Spleen (tissue), 11 donors: ENCODE measurements around the gene IL21R. TPM values are rescaled to one million over a fixed set of nuclear protein-coding genes. Genes with fewer than 3 reads are reported as not detected.

ENCODE experiments used
- DNase-seq: peaks from one replicate; pipeline ENCODE4 v3.0.0-alpha.2; 2020
- H3K27ac ChIP-seq, 8 donors: fragments of 200-600 bp; sonication (generic) in 7 of 8; 1 replicate in 4 of 8; 2 replicates in 4 of 8; pipeline versions ENCODE4 v1.5.0 to v1.8.0; 2016 to 2021; ENCODE audit warnings: inconsistent platforms in 4 of 8, mild to moderate bottlenecking in 4 of 8, moderate library complexity in 1 of 8
- H3K27me3 ChIP-seq, 7 donors: fragments of 200-600 bp; sonication (generic) in 6 of 7; replicated peaks in 1 of 7; 1 replicate in 4 of 7; 2 replicates in 3 of 7; pipeline versions ENCODE4 v1.5.0 to v1.8.0; 2016 to 2021; ENCODE audit warnings: inconsistent platforms in 3 of 7, mild to moderate bottlenecking in 1 of 7
- H3K36me3 ChIP-seq, 6 donors: fragments of 200-600 bp; sonication (generic) in 5 of 6; 1 replicate in 4 of 6; 2 replicates in 2 of 6; pipeline versions ENCODE4 v1.5.0 to v1.8.0; 2016 to 2021; ENCODE audit warnings: inconsistent platforms in 2 of 6
- H3K4me1 ChIP-seq, 6 donors: fragments of 200-600 bp; sonication (generic) in 5 of 6; 1 replicate in 3 of 6; 2 replicates in 3 of 6; pipeline versions ENCODE4 v1.5.0 to v1.8.0; 2016 to 2021; ENCODE audit warnings: inconsistent platforms in 3 of 6
- H3K4me3 ChIP-seq, 8 donors: fragments of 200-600 bp; sonication (generic) in 7 of 8; 1 replicate in 4 of 8; 2 replicates in 4 of 8; pipeline versions ENCODE4 v1.5.0 to v1.8.0; 2016 to 2021; ENCODE audit warnings: inconsistent platforms in 4 of 8, mild to moderate bottlenecking in 4 of 8, moderate library complexity in 2 of 8
- H3K9me3 ChIP-seq, 8 donors: fragments of 200-600 bp; sonication (generic) in 7 of 8; 1 replicate in 4 of 8; 2 replicates in 4 of 8; pipeline versions ENCODE4 v1.5.0 to v1.8.0; 2016 to 2021; ENCODE audit warnings: inconsistent platforms in 4 of 8
- CTCF ChIP-seq, 11 experiments: fragments of 200-600 bp in 7 of 11; fragments of 450-650 bp in 4 of 11; sonication (generic) in 4 of 11; IDR thresholded peaks in 8 of 11; conservative IDR thresholded peaks in 3 of 11; 1 replicate in 7 of 11; 2 replicates in 4 of 11; pipeline versions ENCODE4 v1.4.0 to v1.8.0; 2016 to 2021; ENCODE audit warnings: antibody characterized with exemption in 11 of 11, inconsistent platforms in 4 of 11, mild to moderate bottlenecking in 1 of 11
- POLR2A ChIP-seq, 3 donors: fragments of 450-650 bp; IDR thresholded peaks; one replicate each; pipeline ENCODE4 v1.5.1; 2017; ENCODE audit warnings: antibody characterized with exemption in 3 of 3, mild to moderate bottlenecking in 1 of 3
- POLR2AphosphoS5 ChIP-seq, 3 donors: sonication (generic); formaldehyde crosslinking; IDR thresholded peaks; one replicate each; pipeline ENCODE4 v1.5.1; 2017; ENCODE audit warnings: antibody characterized with exemption in 3 of 3
- WGBS, 5 donors: extraction: QIAGEN DNeasy Blood & Tissue Kit in 3 of 5; methylation state at CpG; one replicate each; pipeline versions ENCODE4 v1.1.5 to v1.1.7; 2013 to 2018; 5-methylcytosine and 5-hydroxymethylcytosine counted together
- intact Hi-C: fragments of 100-400 bp; cut with DNase I; formaldehyde crosslinking; loops from one replicate; pipeline ENCODE4 v1.15.0; 2023; ENCODE audit warnings: low total_unique reads
- polyA plus RNA-seq, 3 donors: library from polyadenylated mRNA; stranded (reverse); fragments of 200-250 nt; gene quantifications; one replicate each; pipeline ENCODE4 v1.2.1, GENCODE V29; 2013
- total RNA-seq, 7 donors: library from RNA; depleted of rRNA in 3 of 7; stranded (reverse); fragments of >200 nt in 3 of 7; fragmentation: NEBNext Ultra II Directional in 4 of 7; extraction: Animal tissue kit (Norgen Biotek cat#: 25700) in 4 of 7; gene quantifications; one replicate each; pipeline versions ENCODE4 v1.1.0 to v1.2.1, GENCODE V29; 2016 to 2021
- donor health status: healthy with polysubstance abuse.
- donor health status: DM: no; HTN: no; CAD: no; lungs with moderate emphysema.
- donor health status: DM: no; HTN: no; CAD: no.
- donor health status: Bipolar disorder and iron deficiency.
- donor health status: healthy.
- donor health status: DM: no; HTN: no; CAD: no.
- donor health status: DM: yes; HTN: yes; CAD: no.

IL21R gene
- total and polyA plus RNA-seq, 10 donors: 2.7 to 19.7 (median 12.0) TPM

GRCh38 chr16:27463741-27464591 lies 62.0 kb downstream of the IL21R start:
- TF ChIP-seq POLR2A (IDR thresholded peaks at IDR 0.05) (no peak), CTCF (IDR thresholded peaks at IDR 0.05 in 8 of 11, conservative IDR thresholded peaks at IDR 0.05 in 3 of 11) (no peak), POLR2AphosphoS5 (IDR thresholded peaks at IDR 0.05) (peak; percentile 45 to 73 (median 50))
- intact Hi-C loops: no loop called here
- H3K36me3 ChIP-seq: peaks cover 0 to 100% (median 83%) of the 10 kb centered on the region in 6 donors
- DNase-seq: peak; percentile 79
- H3K4me1 ChIP-seq: peaks cover 0 to 46% (median 14%) of the 10 kb centered on the region in 6 donors
- H3K27ac ChIP-seq: peak overlapping the region in 6 of 8 donors; percentile 20 to 84 (median 68)
- no peaks in the 10 kb centered on the region for H3K9me3 ChIP-seq
- WGBS, 5 donors: 78 to 91% (median 86%) methylated on average over 24 to 32 of the region's 32 CpGs
- peak overlapping the region in 3 of 8 donors; percentile 10 to 46 (median 13) for H3K4me3 ChIP-seq
- no peaks in the 10 kb centered on the region for H3K27me3 ChIP-seq

- no peaks in the 10 kb centered on the region for H3K27me3 ChIP-seq
- no peaks in the 10 kb centered on the region for H3K9me3 ChIP-seq
- intact Hi-C loops: no loop called here
- peak overlapping the region in 5 of 8 donors; percentile 20 to 84 (median 75) for H3K27ac ChIP-seq
- WGBS, 5 donors: 86 to 96% (median 93%) methylated on average over 24 to 33 of the region's 33 CpGs
- H3K4me3 ChIP-seq: peak overlapping the region in 2 of 8 donors; percentile 13 to 46
- DNase-seq: peak; percentile 74
- peaks cover 0 to 46% (median 14%) of the 10 kb centered on the region in 6 donors for H3K4me1 ChIP-seq
- TF ChIP-seq CTCF (IDR thresholded peaks at IDR 0.05 in 8 of 11, conservative IDR thresholded peaks at IDR 0.05 in 3 of 11) (no peak), POLR2A (IDR thresholded peaks at IDR 0.05) (no peak), POLR2AphosphoS5 (IDR thresholded peaks at IDR 0.05) (peak; percentile 41 to 49 (median 41))
- H3K36me3 ChIP-seq: peaks cover 0 to 100% (median 91%) of the 10 kb centered on the region in 6 donors
These were observed 62.9 kb downstream of the IL21R start for GRCh38 chr16:27464626-27465482.

GRCh38 chr16:27465483-27465879 lies 63.5 kb downstream of the IL21R start:
- H3K27me3 ChIP-seq: no peaks in the 10 kb centered on the region
- no peak overlapping the region for H3K4me3 ChIP-seq
- H3K4me1 ChIP-seq: peaks cover 0 to 52% (median 18%) of the 10 kb centered on the region in 6 donors
- 73 to 91% (median 85%) methylated on average over 5 to 8 of the region's 8 CpGs for WGBS, 5 donors
- DNase-seq: peak; percentile 53
- peaks cover 0 to 100% (median 93%) of the 10 kb centered on the region in 6 donors for H3K36me3 ChIP-seq
- no peaks in the 10 kb centered on the region for H3K9me3 ChIP-seq
- intact Hi-C loops: no loop called here
- H3K27ac ChIP-seq: peak overlapping the region in 2 of 8 donors; percentile 75 to 84
- TF ChIP-seq POLR2A (IDR thresholded peaks at IDR 0.05): no peak
- no peak for TF ChIP-seq CTCF (IDR thresholded peaks at IDR 0.05 in 8 of 11, conservative IDR thresholded peaks at IDR 0.05 in 3 of 11)
- no peak for TF ChIP-seq POLR2AphosphoS5 (IDR thresholded peaks at IDR 0.05)
